Erythroblast (primary cell): ENCODE data around the gene RDM1.

Experiments
- GATA1 ChIP-seq: IDR thresholded peaks from 2 replicates; pipeline ENCODE4 v1.6.1; 2011; ENCODE audit warnings: low read depth, mild to moderate bottlenecking, control low read depth, low read length, moderate library complexity
- POLR2A ChIP-seq: IDR thresholded peaks from 2 replicates; pipeline ENCODE4 v1.6.1; 2011; ENCODE audit warnings: mild to moderate bottlenecking, low read length

DNA sequence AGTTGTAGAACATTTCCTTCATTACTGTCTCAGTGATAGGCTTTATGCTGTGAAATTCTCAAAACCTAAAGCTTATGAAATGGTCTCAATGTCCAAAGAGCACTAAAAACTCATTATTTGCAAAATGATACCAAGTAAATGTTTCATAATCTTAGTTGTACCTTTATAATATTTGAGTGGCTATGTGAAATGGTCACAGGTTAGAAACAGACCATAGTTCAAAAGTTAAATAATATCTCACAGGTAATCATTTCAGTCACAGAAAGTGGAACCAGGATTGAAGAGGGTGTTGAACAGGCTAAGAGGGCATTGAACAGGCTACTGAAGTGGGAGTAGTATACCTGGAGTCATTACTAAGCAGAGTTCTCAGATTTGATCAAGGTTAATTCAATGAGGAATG, 2.9 kb downstream of the RDM1 start:
- TF ChIP-seq POLR2A (no peak), GATA1 (no peak)
